HEK293 (cell line): ENCODE measurements around the gene TEX261.

ENCODE experiments used
- CTCF ChIP-seq: fragments of 450-650 bp; formaldehyde crosslinking; IDR thresholded peaks from 2 replicates; pipeline ENCODE4 v1.5.1; 2016; ENCODE audit warnings: missing biosample characterization, missing genetic modification characterization
- MZF1 ChIP-seq: fragments of 450-650 bp; formaldehyde crosslinking; IDR thresholded peaks from 2 replicates; pipeline ENCODE4 v1.5.1; 2017; ENCODE audit warnings: missing biosample characterization, missing genetic modification characterization, borderline replicate concordance
- REST ChIP-seq: fragments of 450-650 bp; formaldehyde crosslinking; IDR thresholded peaks from 2 replicates; pipeline ENCODE4 v1.5.1; 2016; ENCODE audit warnings: missing biosample characterization, missing genetic modification characterization
- SCRT1 ChIP-seq: fragments of 450-650 bp; formaldehyde crosslinking; IDR thresholded peaks from 2 replicates; pipeline ENCODE4 v1.5.1; 2016; ENCODE audit warnings: missing biosample characterization, missing genetic modification characterization, borderline replicate concordance
- ZBTB48 ChIP-seq: fragments of 450-650 bp; formaldehyde crosslinking; IDR thresholded peaks from 2 replicates; pipeline ENCODE4 v1.5.1; 2016; ENCODE audit warnings: missing biosample characterization, missing genetic modification characterization
- ZFP41 ChIP-seq: fragments of 450-650 bp; formaldehyde crosslinking; IDR thresholded peaks from 2 replicates; pipeline ENCODE4 v1.5.1; 2016; ENCODE audit warnings: missing biosample characterization, missing genetic modification characterization, borderline replicate concordance
- ZNF324 ChIP-seq: fragments of 450-650 bp; formaldehyde crosslinking; IDR thresholded peaks from 2 replicates; pipeline ENCODE4 v1.5.1; 2016; ENCODE audit warnings: missing biosample characterization, missing genetic modification characterization

GRCh38 chr2:70987386-70987785, 7.3 kb downstream of the TEX261 start:
- TF ChIP-seq ZBTB48 (tag by site-specific recombination) = no peak
- TF ChIP-seq CTCF = no peak
- no peak for TF ChIP-seq ZNF324 (tag by site-specific recombination)
- no peak for TF ChIP-seq MZF1 (tag by site-specific recombination)
- no peak for TF ChIP-seq REST (tag by site-specific recombination)
- TF ChIP-seq SCRT1 (tag by site-specific recombination) = no peak
- TF ChIP-seq ZFP41 (tag by site-specific recombination) = no peak
